Body of pancreas (tissue), 4 donors: ENCODE measurements around the gene PCDHB4.
"Not testable (repeated sequence)": the region's sequence is repeated elsewhere in the genome, so short reads cannot be mapped to it uniquely, and the experiment has no call there.

Source experiments
- CTCF ChIP-seq, 7 experiments: fragments of 450-650 bp in 4 of 7; fragments of 200-600 bp in 3 of 7; sonication (generic) in 3 of 7; IDR thresholded peaks; one replicate each; pipeline ENCODE4 v1.5.1; 2016 to 2019; ENCODE audit warnings: antibody characterized with exemption in 7 of 7
- POLR2A ChIP-seq, 3 donors: fragments of 450-650 bp; IDR thresholded peaks; one replicate each; pipeline ENCODE4 v1.6.1; 2016; ENCODE audit warnings: antibody characterized with exemption in 3 of 3, mild to moderate bottlenecking in 2 of 3

GRCh38 chr5:141102070-141102469 lies 19.5 kb upstream of the PCDHB4 start:
- TF ChIP-seq CTCF, POLR2A (IDR thresholded peaks at IDR 0.05): not testable (repeated sequence)
